Muscle layer of colon (tissue), 2 donors: ENCODE data around the gene UBE2K.
"Not testable (repeated sequence)": the region's sequence is repeated elsewhere in the genome, so short reads cannot be mapped to it uniquely, and the experiment has no call there.

Source experiments
- H3K27ac ChIP-seq: one replicate; pipeline ENCODE4 v1.7.0; 2013; ENCODE audit warnings: low read depth, mild to moderate bottlenecking, low read length, moderate library complexity
- H3K27me3 ChIP-seq, 2 donors: one replicate each; pipeline ENCODE4 v1.7.0; 2013; ENCODE audit warnings: low read length in 2 of 2, mild to moderate bottlenecking in 2 of 2; ENCODE audit not compliant: insufficient read depth in 2 of 2, control insufficient read depth in 1 of 2
- H3K36me3 ChIP-seq: one replicate; pipeline ENCODE4 v1.7.0; 2013; ENCODE audit warnings: mild to moderate bottlenecking, low read length; ENCODE audit not compliant: insufficient read depth
- H3K4me1 ChIP-seq: one replicate; pipeline ENCODE4 v1.7.0; 2013; ENCODE audit warnings: mild to moderate bottlenecking, low read length; ENCODE audit not compliant: insufficient read depth
- H3K4me3 ChIP-seq, 2 donors: one replicate each; pipeline ENCODE4 v1.7.0; 2013; ENCODE audit warnings: low read length in 2 of 2, low read depth in 1 of 2, mild to moderate bottlenecking in 1 of 2, moderate library complexity in 1 of 2
- H3K9ac ChIP-seq: one replicate; pipeline ENCODE4 v1.7.0; 2013; ENCODE audit warnings: low read length
- H3K9me3 ChIP-seq: one replicate; pipeline ENCODE4 v1.7.0; 2013; ENCODE audit warnings: mild to moderate bottlenecking, low read length
- donor health status: abdominal sarcoma.
- donor health status: Adenocarcinoma of cecum.

The UBE2K gene, protein sequence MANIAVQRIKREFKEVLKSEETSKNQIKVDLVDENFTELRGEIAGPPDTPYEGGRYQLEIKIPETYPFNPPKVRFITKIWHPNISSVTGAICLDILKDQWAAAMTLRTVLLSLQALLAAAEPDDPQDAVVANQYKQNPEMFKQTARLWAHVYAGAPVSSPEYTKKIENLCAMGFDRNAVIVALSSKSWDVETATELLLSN

GRCh38 chr4:39697740-39698423 is at the start of gene UBE2K:
UBE2K (plus strand) TSS chr4:39698136; CDS start chr4:39698328, 192 bp downstream.
- no peaks in the 10 kb centered on the region for H3K9me3 ChIP-seq
- H3K27me3 ChIP-seq = no peaks in the 10 kb centered on the region
- H3K4me1 ChIP-seq = peaks cover 30% of the 10 kb centered on the region
- H3K9ac ChIP-seq = peak within 1 kb of the TSS; percentile 66
- H3K4me3 ChIP-seq = peak within 1 kb of the TSS; percentile 66 to 94
- H3K27ac ChIP-seq = peak within 1 kb of the TSS; percentile 74
- H3K36me3 ChIP-seq = peaks cover 5% of the 10 kb centered on the region

DNA sequence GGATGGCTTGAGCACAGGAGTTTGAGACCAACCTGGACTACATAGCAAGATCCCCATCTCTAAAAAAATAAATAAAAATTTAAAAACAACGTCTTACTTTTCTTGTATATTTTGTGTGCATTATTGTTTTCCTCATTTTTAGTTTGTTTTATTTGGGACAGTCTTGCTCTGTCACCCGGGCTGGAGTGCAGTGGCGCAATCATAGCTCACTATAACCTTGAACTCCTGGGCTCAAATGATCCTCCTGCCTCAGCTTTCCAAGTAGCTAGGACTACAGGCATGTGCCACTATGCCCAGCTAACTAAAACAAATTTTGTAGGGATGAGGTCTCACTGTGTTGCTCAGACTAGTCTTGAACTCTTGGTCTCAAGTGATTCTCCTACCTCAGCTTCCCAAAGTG is 49.7 kb upstream of the UBE2K start:
- H3K4me3 ChIP-seq = no peak overlapping the region
- H3K9me3 ChIP-seq = no peaks in the 10 kb centered on the region
- no peak overlapping the region for H3K9ac ChIP-seq
- no peaks in the 10 kb centered on the region for H3K27me3 ChIP-seq
- no peaks in the 10 kb centered on the region for H3K36me3 ChIP-seq
- H3K4me1 ChIP-seq = no peaks in the 10 kb centered on the region
- H3K27ac ChIP-seq = no peak overlapping the region

DNA sequence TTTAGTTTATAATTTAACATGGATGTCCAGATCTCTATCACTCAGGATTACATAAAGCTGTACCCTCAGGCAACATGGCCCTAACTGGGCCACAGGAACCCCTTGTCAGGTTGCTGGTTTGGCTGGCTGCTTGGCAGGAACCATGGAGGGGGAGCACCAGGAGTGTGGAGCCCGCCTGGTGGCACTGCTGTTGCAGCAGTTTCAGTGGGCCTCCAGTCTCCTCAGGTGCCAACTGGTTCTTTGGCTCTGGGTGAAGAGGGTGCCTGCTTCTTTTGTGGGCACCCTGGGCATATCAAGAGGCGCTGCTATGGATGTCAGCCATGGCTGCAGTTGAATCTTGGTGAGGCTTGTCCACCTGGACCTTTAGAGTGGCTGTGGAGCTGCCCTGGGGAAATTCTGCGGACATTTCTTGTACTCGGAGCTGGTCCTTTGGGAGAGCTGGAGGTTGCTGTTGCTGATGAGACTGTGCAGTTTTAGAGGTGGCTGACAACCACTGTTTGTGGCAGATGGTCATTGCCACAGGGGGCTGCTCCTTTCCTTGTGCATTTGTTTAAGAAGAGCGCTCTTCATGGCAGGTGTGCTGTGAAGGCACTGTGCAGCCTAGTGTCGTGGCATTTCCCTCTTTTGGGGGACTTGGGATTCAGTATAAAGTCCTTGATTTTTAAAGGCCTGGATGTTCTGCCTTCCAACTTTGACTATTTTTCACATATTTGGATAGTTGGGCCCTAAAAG is 48.9 kb upstream of the UBE2K start:
- no peak overlapping the region for H3K4me3 ChIP-seq
- no peak overlapping the region for H3K9ac ChIP-seq
- no peak overlapping the region for H3K27ac ChIP-seq
- H3K36me3 ChIP-seq = no peaks in the 10 kb centered on the region
- no peaks in the 10 kb centered on the region for H3K9me3 ChIP-seq
- H3K4me1 ChIP-seq = no peaks in the 10 kb centered on the region
- no peaks in the 10 kb centered on the region for H3K27me3 ChIP-seq

DNA sequence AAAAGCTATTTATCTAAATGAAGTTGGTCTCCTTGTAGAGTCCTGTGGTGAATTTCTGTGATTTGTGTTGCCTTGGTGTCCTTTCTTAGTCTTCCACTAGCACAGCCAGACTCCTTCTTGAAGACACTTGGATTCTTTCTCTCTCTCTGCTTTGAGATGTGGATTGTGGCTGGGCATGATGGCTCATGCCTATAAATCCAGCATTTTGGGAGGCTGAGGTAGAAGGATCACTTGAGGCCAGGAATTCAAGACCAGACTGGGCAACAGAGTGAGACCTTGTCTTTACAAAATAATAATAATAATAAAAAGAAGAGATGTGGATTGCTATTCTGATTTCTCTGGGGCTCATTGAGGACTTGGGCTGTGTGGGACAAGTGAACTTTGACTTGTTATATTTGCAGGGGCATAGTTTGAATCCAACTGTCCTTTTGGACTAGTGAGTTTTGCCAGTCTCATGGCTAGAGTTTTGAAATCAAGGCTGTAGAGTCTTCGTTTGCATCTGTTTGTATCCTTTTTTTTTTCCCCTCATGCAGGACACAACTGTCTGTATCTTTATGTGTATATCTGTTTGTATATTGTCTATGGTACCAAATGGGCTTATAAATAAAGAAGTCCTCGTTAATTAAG is 48.2 kb upstream of the UBE2K start:
- no peak overlapping the region for H3K4me3 ChIP-seq
- H3K36me3 ChIP-seq = no peaks in the 10 kb centered on the region
- no peaks in the 10 kb centered on the region for H3K27me3 ChIP-seq
- no peak overlapping the region for H3K9ac ChIP-seq
- no peaks in the 10 kb centered on the region for H3K4me1 ChIP-seq
- H3K27ac ChIP-seq = no peak overlapping the region
- no peaks in the 10 kb centered on the region for H3K9me3 ChIP-seq

DNA sequence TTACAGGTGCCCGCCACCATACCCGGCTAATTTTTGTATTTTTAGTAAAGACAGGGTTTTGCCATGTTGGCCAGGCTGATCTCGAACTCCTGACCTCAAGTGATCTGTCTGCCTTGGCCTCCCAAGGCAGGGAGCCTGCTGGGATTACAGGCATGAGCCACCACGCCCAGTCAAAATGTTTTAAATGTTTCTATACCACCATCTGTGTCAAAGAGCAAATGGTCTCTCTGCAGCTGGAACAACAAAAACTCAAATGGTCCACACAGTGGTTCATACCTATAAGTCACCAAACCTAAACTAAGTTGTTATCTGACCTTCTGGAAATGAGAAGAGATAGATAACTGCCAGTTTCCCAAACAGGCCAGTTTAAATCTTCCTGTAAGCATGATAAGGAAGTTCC is 46.4 kb upstream of the UBE2K start:
- not testable (repeated sequence) for H3K27ac ChIP-seq, H3K36me3 ChIP-seq, H3K4me1 ChIP-seq, H3K9me3 ChIP-seq, H3K4me3 ChIP-seq, H3K27me3 ChIP-seq, H3K9ac ChIP-seq

- H3K9me3 ChIP-seq = no peaks in the 10 kb centered on the region
- H3K36me3 ChIP-seq = no peaks in the 10 kb centered on the region
- no peaks in the 10 kb centered on the region for H3K27me3 ChIP-seq
- H3K4me1 ChIP-seq = no peaks in the 10 kb centered on the region
- H3K27ac ChIP-seq = no peak overlapping the region
- H3K9ac ChIP-seq = no peak overlapping the region
- no peak overlapping the region for H3K4me3 ChIP-seq
These were observed 42.7 kb upstream of the UBE2K start for GRCh38 chr4:39655211-39655610.

DNA sequence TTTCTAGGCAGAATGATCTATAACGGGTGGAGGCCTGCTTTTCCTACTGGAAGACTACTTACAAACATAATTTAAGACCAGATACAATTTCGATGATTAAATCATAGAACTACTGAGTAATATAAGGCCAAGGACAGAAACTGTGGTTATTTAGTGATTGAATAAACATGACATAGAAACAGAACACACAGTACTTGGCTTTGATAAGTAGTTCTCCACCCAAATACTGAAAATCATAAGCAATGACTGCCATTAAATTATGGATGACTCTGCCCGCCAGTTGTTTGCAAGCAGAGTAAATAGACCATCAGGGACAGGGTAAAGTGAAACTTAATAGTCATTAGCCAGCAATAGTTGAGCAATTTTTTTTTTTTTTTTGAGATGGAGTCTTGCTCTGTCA is 42.1 kb upstream of the UBE2K start:
- Histone ChIP-seq H3K36me3 (no peaks in the 10 kb centered on the region), H3K9ac (no peak overlapping the region), H3K27me3 (no peaks in the 10 kb centered on the region), H3K27ac (no peak overlapping the region), H3K4me3 (no peak overlapping the region), H3K9me3 (no peaks in the 10 kb centered on the region), H3K4me1 (no peaks in the 10 kb centered on the region)

GRCh38 chr4:39656638-39657037 is 41.3 kb upstream of the UBE2K start:
- not testable (repeated sequence) for H3K4me3 ChIP-seq, H3K27ac ChIP-seq, H3K36me3 ChIP-seq, H3K27me3 ChIP-seq, H3K9me3 ChIP-seq, H3K4me1 ChIP-seq, H3K9ac ChIP-seq

GRCh38 chr4:39657465-39657864 is 40.5 kb upstream of the UBE2K start:
- Histone ChIP-seq H3K27ac (no peak overlapping the region), H3K4me3 (no peak overlapping the region)

DNA sequence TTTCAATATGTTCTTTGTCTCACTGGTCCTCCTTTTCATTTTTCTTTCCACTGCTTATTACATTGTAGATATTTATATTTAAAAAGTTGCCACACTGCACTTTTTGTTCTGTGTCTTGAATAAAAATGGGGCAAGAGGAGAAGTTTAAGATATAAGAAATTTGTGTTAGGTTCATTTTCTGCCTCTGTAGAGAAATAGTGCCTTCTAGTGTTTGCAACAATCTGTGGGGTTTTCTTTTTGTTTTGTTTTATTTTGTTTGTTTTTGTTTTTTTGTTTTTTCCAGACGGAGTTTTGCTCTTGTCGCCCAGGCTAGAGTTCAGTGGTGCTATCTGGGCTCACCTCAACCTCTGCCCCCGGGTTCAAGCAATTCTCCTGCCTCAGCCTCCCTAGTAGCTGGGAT is 39.2 kb upstream of the UBE2K start:
- H3K9ac ChIP-seq = no peak overlapping the region
- H3K27me3 ChIP-seq = no peaks in the 10 kb centered on the region
- H3K36me3 ChIP-seq = no peaks in the 10 kb centered on the region
- H3K4me3 ChIP-seq = no peak overlapping the region
- no peaks in the 10 kb centered on the region for H3K9me3 ChIP-seq
- no peaks in the 10 kb centered on the region for H3K4me1 ChIP-seq
- no peak overlapping the region for H3K27ac ChIP-seq

More at GRCh38 chr4:39657465-39657864, 40.5 kb upstream of the UBE2K start:
- Histone ChIP-seq H3K9ac (no peak overlapping the region), H3K36me3 (no peaks in the 10 kb centered on the region), H3K9me3 (no peaks in the 10 kb centered on the region), H3K27me3 (no peaks in the 10 kb centered on the region), H3K4me1 (no peaks in the 10 kb centered on the region)

- Histone ChIP-seq H3K27me3 (no peaks in the 10 kb centered on the region), H3K9me3 (no peaks in the 10 kb centered on the region), H3K9ac (no peak overlapping the region), H3K27ac (no peak overlapping the region), H3K4me3 (no peak overlapping the region), H3K36me3 (no peaks in the 10 kb centered on the region), H3K4me1 (no peaks in the 10 kb centered on the region)
These were observed 37.9 kb upstream of the UBE2K start for GRCh38 chr4:39660045-39660444.
